Loucy (cell line): Measurements from ENCODE around the gene AKAP6.

Source experiments
- CTCF ChIP-seq: fragments of 200-600 bp; sonication (generic); conservative IDR thresholded peaks from 2 replicates; pipeline ENCODE4 v1.5.1; 2014; ENCODE audit warnings: mild to moderate bottlenecking, antibody characterized with exemption, low read length
- EZH2phosphoT487 ChIP-seq: fragments of 200-600 bp; IDR thresholded peaks from 2 replicates; pipeline ENCODE4 v1.6.1; 2018; ENCODE audit warnings: antibody characterized with exemption, mild to moderate bottlenecking, moderate library complexity, borderline replicate concordance

DNA sequence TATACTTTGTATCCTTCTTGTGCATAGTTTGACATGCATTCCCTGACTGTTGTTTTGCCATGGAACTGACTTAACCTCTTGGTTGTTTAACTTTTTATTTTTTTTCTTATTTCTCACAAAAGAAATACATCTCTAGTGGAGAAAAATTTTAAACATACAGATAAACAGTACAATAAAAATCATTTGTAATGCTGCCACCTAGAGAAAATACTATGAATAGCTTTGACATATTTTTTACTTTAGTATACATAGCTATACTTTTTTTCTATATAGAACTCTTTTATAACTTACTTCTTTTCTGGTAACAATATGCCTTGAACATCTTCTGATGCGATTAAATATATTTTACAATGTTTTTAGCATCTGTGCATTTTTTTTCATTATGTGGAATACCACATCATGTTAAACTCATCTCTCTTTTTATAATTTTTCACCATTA lies 184.5 kb downstream of the AKAP6 start:
- TF ChIP-seq CTCF (peak; percentile 70), EZH2phosphoT487 (no peak)
